Nucleus accumbens (tissue), 56 donors: ENCODE results near the gene OR2G6.
"Not testable (repeated sequence)": the region's sequence is repeated elsewhere in the genome, so short reads cannot be mapped to it uniquely, and the experiment has no call there.

Experiments
- DNase-seq, 56 donors: peaks; one replicate each; lab custom pipeline; 2025; lab: John Stamatoyannopoulos, UW

OR2G6 gene

DNA sequence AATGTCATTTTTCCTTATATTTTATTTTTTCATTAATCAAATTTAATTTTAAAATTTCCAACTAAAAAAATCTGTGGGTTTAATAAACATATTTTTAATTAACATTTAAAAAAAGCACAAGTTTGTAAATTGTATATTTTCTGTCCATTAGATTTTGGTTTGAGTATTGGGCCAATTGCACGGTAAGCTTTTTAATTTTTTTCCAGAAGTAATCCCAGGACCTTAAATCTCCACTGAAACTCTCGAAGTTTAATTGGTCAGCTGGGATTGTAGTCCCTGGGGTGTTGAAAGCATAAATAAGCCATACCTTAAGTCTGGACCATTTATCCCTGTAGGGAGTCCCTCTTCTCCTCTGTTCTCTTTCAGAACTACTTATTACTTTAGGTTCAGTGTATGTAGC is at the start of gene OR2G6:
OR2G6 (plus strand) TSS at position 301 of the 400 bp plus-strand sequence. CDS start 13,574 bp downstream, outside the sequence.
- not testable (repeated sequence) for DNase-seq

DNA sequence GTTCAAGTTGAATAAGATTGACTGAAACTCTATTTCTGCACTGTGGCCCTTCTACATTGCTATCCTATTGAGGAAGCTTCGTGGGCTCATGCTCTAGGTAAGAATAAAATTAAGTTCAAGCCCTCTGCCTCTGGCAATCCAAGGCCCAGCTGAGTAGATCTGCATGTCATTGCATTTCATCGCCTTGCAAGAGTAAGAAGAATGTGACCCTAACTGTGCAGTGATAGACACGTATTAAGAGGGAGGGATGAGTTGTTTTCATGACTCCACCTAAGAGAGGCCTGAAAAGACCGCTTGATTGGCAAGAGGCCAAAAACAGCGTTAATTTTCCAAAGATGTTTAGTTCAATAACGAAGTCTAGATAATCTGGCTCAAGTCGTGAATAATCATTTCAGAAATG is 48.8 kb upstream of the OR2G6 start:
- not testable (repeated sequence) for DNase-seq

DNA sequence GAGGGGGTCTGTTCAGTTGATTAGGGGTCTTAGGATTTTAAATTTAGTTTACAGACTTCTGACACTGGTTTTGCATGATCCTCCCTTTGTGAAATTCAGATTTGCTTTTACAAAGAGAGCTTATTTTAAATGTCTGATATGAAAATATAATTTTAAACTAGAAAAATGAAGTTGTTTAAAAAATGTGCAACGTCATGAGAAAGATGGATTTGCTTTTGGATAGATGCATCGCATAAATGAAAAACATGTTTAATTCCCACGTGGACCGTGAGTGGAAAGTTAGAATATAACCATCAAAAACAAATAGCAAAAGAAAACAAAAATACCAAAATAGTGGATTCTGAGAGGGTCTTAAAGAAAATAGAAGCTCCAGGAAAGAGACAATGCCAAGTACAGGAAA is 36.7 kb upstream of the OR2G6 start:
- DNase-seq = no peak

DNA sequence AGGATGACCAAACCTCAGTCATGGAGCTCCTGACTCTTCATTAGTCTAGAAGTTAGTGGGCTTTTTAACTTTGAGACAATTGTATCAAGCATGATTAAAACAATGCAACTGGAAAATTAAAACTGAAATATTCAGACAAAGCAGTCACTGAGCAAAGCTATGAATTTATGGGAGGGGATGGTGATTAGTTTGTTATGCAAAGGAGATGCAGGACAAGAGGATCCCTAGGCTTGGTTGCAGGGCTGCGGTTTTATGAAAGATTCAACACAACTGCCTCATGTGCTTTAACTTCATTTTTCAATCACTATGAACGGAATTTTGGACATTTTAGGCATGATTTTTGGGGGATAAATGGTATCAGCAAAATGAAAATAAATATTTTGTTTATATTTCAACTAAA is 35.8 kb upstream of the OR2G6 start:
- DNase-seq = not testable (repeated sequence)

DNA sequence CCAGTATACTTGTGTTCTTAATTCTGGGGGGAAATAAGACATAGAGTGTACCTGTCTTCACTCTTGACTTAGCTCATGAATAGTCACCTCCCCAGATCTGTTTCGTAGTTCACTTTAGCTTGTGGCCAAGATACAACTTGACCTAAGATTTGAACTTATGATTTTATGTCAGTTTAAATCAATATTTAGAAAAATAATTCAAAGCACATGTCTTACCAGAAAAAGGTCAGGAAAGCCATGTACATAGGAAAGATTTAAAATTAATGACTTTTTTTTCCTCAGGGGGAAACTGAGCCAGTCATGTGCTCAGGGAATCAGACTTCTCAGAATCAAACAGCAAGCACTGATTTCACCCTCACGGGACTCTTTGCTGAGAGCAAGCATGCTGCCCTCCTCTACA is 34.8 kb upstream of the OR2G6 start, which contains the start of gene OR2T3:
OR2T3 (plus strand) TSS at position 301 of the 400 bp plus-strand sequence; CDS start at position 301, 0 bp downstream.
- DNase-seq = not testable (repeated sequence)

DNA sequence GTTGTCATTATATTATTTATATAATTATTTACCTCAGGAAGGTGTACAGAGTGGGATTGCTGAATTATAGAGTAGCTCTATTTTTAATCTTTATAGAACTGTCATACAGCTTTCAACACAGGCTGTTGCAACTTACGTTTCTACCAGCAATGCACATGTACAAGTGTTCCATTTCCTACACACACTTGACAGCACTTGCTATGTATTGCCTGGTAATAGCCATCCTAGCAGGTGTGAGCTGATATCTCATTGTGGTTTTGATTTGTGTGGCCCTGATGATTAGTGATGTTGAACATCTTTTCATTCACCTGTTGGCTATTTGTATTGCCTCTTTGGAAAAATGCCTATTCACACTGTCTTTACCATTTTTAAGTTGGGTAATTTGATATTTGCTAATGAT is 32.2 kb upstream of the OR2G6 start:
- DNase-seq = not testable (repeated sequence)

DNA sequence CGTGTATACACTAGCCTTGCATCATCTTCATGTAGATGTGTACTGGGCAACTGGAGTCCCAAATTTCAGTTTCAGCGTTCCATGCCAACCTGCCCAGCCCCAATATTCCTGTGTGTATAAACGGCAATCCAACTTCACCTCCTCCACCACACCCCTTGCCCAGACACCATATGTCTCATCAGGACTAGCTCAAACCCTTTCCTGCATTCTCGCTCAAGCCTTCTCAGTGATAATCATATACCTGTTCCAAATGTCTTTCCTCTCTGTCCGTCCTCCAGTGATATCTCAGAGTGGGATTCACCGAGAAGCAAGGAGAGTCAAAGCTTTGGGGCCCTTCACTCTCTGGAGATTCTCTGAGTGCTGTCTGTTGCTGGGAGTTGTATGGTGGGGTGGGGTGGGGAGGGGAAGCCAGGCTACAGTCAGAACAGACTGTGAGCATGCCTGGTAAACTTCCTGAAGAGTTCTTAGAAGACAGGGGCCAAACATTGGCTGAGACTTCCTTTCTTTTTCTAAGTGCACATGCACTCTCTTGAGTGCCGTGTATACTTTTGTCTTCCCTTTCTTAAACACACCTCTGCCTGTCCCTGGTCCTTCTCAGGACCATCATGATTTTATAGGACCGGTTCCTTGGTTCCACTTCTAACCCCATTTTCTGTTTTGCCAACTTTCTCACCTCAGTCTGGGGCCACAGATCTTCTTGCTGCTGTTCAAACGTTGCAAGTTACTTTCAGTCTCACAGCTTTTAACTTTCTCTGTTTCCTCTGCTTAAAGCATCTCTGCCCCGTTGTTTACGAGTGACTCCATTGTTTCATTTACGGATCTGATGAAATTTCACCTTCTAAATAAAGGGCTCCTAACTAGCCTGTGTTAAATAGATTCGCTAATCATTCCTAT is 25.9 kb upstream of the OR2G6 start:
- DNase-seq = not testable (repeated sequence)

DNA sequence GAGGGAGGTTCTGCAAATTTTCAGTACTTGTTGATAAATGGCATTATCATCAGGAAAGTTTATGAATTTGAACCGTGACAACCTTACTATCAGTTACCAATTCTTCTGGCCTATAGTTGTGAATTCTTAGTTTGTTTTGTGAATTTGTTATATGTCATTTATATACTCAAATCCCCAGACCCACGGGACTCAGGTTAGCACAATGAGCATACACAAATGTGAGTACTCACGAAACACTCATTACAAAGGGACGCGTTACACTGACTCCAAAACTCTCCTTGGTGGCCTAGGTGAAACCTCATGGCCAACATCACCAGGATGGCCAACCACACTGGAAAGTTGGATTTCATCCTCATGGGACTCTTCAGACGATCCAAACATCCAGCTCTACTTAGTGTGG is 19.6 kb upstream of the OR2G6 start, which contains the start of gene OR2T5:
OR2T5 (plus strand) TSS at position 301 of the 400 bp plus-strand sequence; CDS start at position 301, 0 bp downstream.
- not testable (repeated sequence) for DNase-seq

DNA sequence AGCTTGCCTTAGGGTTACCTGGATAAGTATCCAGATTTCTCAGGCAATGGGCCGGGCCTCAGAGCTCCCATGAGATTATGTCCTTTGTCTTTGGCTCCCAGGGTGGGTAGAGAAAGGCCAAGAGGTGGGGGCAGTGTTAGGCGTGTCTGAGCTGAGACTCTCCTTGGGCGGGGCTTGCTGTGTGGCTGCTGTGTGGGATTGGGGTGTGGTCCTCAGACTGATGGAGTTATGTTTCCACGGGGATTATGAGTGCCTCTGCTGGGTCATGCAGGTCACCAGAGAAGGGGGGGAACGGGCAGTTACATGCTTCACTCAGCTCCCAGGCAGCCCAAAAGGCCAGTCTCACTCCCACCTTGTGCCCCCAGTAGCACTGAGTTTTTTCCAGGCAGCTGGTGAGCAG is 11.2 kb upstream of the OR2G6 start:
- not testable (repeated sequence) for DNase-seq

DNA sequence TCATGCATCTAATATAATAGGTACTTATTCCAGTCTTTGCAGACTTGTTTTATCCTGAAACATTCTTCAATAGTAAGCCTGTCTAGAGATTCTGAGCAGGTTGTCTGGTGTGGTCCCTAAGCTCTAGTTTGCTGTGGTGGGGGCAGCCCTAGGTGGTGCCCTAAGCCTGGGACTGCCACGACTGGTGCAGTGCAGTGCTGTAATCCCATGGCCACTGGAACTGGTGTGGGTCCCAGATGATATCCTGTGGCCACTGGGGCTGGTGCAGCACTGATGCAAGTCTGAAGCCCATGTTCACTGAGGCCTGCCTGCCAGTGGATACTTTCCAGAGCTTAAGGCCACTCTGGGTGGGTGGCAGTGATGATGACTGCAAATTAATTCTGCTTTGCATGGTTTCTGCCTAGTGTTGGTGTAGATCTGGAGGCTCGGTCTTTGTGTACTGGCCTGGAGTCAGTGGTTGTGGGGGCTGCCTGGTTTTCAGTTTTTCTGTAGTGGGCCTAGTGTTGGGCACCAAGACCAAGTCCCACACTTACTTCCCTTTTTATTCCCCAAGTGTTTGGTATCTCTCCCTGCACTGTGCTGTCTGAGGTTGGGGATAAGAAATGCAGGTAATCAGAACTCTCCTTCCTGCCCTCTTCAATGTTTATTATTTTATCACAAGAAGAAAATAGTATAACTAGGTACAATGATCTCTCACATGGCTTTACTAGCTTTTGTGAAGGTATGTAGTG is 7.4 kb upstream of the OR2G6 start:
- DNase-seq = not testable (repeated sequence)

DNA sequence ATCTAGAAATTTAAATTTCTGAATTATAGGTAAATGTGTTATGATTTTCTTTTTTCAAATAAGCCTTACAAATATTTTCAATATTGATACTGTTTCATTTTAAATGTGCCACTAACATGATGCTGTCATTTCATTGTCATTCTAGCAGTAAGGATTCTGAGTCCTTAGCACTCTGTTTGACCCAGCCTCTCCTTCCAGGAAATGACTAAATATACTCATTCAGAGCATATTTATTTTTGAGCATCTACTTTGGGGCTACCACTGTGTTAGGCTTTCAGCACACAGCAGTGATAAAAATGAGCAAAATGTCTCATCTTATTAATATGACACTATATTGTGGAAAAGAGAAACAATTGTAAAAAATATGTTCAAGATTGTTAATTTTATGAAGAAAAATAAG is 2.3 kb downstream of the OR2G6 start:
- not testable (repeated sequence) for DNase-seq

DNA sequence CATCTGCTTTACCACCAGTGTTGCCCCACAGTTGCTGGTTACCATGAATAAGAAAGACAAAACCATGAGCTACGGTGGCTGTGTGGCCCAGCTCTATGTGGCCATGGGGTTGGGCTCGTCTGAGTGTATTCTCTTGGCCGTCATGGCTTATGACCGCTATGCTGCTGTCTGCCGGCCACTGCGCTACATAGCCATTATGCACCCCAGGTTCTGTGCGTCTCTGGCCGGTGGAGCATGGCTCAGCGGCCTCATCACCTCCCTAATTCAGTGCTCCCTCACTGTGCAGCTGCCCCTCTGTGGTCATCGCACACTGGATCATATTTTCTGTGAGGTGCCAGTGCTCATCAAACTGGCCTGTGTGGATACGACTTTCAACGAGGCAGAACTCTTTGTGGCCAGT is 14.0 kb downstream of the OR2G6 start:
- no peak for DNase-seq

DNA sequence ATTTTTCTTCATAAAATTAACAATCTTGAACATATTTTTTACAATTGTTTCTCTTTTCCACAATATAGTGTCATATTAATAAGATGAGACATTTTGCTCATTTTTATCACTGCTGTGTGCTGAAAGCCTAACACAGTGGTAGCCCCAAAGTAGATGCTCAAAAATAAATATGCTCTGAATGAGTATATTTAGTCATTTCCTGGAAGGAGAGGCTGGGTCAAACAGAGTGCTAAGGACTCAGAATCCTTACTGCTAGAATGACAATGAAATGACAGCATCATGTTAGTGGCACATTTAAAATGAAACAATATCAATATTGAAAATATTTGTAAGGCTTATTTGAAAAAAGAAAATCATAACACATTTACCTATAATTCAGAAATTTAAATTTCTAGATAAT is 29.6 kb downstream of the OR2G6 start:
- DNase-seq = not testable (repeated sequence)

DNA sequence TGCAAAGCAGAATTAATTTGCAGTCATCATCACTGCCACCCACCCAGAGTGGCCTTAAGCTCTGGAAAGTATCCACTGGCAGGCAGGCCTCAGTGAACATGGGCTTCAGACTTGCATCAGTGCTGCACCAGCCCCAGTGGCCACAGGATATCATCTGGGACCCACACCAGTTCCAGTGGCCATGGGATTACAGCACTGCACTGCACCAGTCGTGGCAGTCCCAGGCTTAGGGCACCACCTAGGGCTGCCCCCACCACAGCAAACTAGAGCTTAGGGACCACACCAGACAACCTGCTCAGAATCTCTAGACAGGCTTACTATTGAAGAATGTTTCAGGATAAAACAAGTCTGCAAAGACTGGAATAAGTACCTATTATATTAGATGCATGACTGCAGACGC is 39.5 kb downstream of the OR2G6 start:
- not testable (repeated sequence) for DNase-seq

DNA sequence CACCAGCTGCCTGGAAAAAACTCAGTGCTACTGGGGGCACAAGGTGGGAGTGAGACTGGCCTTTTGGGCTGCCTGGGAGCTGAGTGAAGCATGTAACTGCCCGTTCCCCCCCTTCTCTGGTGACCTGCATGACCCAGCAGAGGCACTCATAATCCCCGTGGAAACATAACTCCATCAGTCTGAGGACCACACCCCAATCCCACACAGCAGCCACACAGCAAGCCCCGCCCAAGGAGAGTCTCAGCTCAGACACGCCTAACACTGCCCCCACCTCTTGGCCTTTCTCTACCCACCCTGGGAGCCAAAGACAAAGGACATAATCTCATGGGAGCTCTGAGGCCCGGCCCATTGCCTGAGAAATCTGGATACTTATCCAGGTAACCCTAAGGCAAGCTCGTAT is 43.2 kb downstream of the OR2G6 start:
- not testable (repeated sequence) for DNase-seq

DNA sequence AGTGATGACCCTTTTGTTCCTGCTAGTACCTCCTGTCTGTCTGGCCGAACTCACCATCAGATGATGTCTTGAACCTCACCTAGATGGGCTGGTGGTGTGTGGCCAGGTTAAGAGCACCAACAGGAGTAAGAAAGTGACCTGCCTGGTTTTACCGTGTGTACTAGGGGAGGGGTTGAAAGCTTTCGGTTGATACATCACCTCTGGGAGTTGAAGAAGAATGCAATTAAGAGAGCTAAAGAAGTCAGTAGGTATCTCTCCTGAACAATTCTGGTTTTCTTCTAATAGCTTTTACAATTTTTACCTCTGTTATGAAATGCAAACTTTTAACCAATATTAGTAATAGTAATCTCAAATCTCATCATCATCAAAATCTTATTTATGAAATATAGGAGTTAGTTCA is 54.8 kb downstream of the OR2G6 start, which contains the start of gene OR2T29:
OR2T29 (minus strand) TSS at position 101 of the 400 bp plus-strand sequence. CDS start 3,281 bp downstream, outside the sequence.
- not testable (repeated sequence) for DNase-seq

DNA sequence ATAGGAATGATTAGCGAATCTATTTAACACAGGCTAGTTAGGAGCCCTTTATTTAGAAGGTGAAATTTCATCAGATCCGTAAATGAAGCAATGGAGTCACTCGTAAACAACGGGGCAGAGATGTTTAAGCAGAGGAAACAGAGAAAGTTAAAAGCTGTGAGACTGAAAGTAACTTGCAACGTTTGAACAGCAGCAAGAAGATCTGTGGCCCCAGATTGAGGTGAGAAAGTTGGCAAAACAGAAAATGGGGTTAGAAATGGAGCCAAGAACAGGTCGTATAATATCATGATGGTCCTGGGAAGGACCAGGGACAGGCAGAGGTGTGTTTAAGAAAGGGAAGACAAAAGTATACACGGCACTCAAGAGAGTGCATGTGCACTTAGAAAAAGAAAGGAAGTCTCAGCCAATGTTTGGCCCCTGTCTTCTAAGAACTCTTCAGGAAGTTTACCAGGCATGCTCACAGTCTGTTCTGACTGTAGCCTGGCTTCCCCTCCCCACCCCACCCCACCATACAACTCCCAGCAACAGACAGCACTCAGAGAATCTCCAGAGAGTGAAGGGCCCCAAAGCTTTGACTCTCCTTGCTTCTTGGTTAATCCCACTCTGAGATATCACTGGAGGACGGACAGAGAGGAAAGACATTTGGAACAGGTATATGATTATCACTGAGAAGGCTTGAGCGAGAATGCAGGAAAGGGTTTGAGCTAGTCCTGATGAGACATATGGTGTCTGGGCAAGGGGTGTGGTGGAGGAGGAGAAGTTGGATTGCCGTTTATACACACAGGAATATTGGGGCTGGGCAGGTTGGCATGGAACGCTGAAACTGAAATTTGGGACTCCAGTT is 57.9 kb downstream of the OR2G6 start:
- DNase-seq = not testable (repeated sequence)

DNA sequence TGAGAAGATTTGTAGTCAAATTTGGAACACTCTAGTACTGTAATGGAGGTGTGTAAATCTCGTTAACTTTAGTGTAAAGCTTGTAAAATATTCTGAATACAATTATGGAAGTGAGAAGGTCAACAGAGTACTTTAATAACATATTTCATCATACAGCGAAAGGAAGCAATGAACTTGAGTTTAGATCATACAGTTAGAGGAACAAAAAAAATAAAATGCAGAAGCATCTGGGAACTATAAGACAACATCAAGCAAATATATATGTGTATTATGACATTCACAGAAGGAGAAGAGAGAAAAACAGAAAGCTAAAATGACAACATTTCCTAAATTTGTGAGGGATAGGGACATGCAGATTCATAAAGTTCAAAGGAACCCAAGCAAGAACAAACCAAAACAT is 61.2 kb downstream of the OR2G6 start:
- DNase-seq = not testable (repeated sequence)

DNA sequence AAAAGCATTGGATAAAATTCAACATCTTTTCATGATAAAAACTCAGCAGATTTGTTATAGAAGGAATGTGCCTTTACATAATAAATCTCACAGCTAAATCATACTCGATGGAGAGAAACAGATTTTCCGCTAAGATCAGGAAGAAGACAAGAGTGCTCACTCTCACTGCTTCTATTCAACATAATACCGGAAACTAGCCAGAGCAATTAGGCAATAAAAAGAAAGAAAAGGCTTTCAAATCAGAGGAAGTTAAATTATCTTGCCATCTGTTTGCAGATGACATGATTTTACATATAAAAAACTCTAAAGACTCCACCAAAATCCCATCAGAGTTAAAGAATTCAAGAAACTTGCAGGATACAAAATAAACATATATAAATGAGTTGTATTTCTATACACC is 62.9 kb downstream of the OR2G6 start:
- not testable (repeated sequence) for DNase-seq

DNA sequence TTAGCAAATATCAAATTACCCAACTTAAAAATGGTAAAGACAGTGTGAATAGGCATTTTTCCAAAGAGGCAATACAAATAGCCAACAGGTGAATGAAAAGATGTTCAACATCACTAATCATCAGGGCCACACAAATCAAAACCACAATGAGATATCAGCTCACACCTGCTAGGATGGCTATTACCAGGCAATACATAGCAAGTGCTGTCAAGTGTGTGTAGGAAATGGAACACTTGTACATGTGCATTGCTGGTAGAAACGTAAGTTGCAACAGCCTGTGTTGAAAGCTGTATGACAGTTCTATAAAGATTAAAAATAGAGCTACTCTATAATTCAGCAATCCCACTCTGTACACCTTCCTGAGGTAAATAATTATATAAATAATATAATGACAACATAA is 64.2 kb downstream of the OR2G6 start:
- not testable (repeated sequence) for DNase-seq
